HG02885 (cell line): ENCODE results near the gene RAB24.
"Not testable (repeated sequence)": the region's sequence is repeated elsewhere in the genome, so short reads cannot be mapped to it uniquely, and the experiment has no call there.

Experiments used
- ATAC-seq: cut with Tn5 transposase; IDR thresholded peaks from one replicate; pipeline ENCODE4 v1.9.1; 2021; ENCODE audit warnings: mild to moderate bottlenecking; ENCODE audit not compliant: unreplicated experiment, poor library complexity

The RAB24 gene

GRCh38 chr5:177297922-177298321 is 5.6 kb downstream of the RAB24 start:
- no peak for ATAC-seq

GRCh38 chr5:177296581-177296980 is 6.9 kb downstream of the RAB24 start:
- no peak for ATAC-seq

- ATAC-seq, result no peak
These were observed 7.6 kb downstream of the RAB24 start for GRCh38 chr5:177295924-177296323.

GRCh38 chr5:177294632-177295031 is 8.9 kb downstream of the RAB24 start:
- ATAC-seq, result no peak

- no peak for ATAC-seq
These were observed 9.5 kb downstream of the RAB24 start for GRCh38 chr5:177293819-177294581.

GRCh38 chr5:177291735-177292134 is 11.8 kb downstream of the RAB24 start:
- ATAC-seq, result no peak

- ATAC-seq, result no peak
These were observed 12.5 kb downstream of the RAB24 start for GRCh38 chr5:177290816-177291596.

GRCh38 chr5:177288191-177288590 is 15.3 kb downstream of the RAB24 start:
- no peak for ATAC-seq

- ATAC-seq, result no peak
These were observed 26.6 kb downstream of the RAB24 start for GRCh38 chr5:177276886-177277285.

- ATAC-seq, result no peak
These were observed 27.6 kb downstream of the RAB24 start for GRCh38 chr5:177275883-177276282.

- no peak for ATAC-seq
These were observed 32.4 kb downstream of the RAB24 start for GRCh38 chr5:177271113-177271512.

GRCh38 chr5:177270653-177271052 is 32.9 kb downstream of the RAB24 start:
- no peak for ATAC-seq

GRCh38 chr5:177269976-177270375 is 33.5 kb downstream of the RAB24 start:
- ATAC-seq, result no peak

- no peak for ATAC-seq
These were observed 34.2 kb downstream of the RAB24 start for GRCh38 chr5:177269232-177269895.

GRCh38 chr5:177265395-177265794 is 38.1 kb downstream of the RAB24 start:
- no peak for ATAC-seq

- no peak for ATAC-seq
These were observed 39.3 kb downstream of the RAB24 start for GRCh38 chr5:177264178-177264577.

- ATAC-seq, result no peak
These were observed 42.0 kb downstream of the RAB24 start for GRCh38 chr5:177261510-177261909.

GRCh38 chr5:177260961-177261360 is 42.6 kb downstream of the RAB24 start:
- no peak for ATAC-seq

GRCh38 chr5:177258711-177259110 is 44.8 kb downstream of the RAB24 start:
- ATAC-seq, result not testable (repeated sequence)

- ATAC-seq, result no peak
These were observed 47.2 kb downstream of the RAB24 start for GRCh38 chr5:177256296-177256695.

- no peak for ATAC-seq
These were observed 50.3 kb downstream of the RAB24 start for GRCh38 chr5:177253252-177253651.
